ENCODE data around the gene APOA5. TPM values are rescaled to one million over a fixed set of nuclear protein-coding genes. Genes with fewer than 3 reads are reported as not detected.

Gene APOA5
- total RNA-seq, 1 donor, result not detected

DNA sequence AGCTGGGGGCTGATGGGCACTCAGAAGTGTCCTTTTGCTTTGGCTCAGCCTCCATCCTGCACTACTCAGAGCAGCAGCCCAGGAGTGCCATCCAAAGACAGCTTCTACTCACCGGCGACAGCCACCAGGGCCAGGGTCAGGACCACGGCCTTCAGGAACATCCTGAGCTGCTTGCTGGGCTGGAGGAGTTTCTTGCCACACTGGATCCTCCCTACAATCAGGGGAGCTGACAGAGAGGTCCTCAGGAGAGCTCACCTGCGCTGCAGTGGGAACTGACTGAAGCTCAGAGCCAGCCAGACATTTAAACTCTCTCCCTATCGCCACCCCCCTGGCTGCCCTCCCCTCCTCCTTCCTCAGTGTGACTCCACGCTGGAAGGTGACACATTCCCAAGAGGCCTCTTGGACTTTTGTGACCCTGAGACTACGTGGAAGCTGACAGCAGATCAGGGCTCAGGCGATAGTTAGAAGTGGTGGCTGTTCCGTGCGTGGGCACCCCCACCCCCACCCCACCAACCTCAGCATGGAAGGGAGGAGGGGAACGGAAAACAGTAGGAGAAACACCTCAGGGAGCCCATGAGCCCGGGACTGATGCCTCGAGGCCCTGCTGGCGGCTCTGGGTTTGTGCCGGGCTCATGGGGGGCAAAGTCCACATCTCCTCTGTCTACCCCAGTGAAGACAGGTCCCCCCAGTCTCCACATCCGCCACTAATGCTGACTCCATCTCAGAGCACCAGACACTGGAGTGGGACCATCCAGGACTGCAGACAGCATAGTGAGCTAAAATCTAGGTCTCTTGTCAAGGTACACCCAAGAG is 31.6 kb upstream of the APOA5 start, which contains the start of gene APOA4:
Gene APOA4 (minus strand): TSS at position 274 of the 813 bp plus-strand sequence. CDS start 113 bp downstream, at position 161.
- Histone ChIP-seq H4K20me1 (ENCODE audit: insufficient read depth, low read length) (no peaks in the 10 kb centered on the region), H3K4me2 (ENCODE audit: insufficient read depth, low read length) (no peak within 1 kb of the TSS), H3K79me2 (ENCODE audit: insufficient read depth, low read length) (no peaks in the 10 kb centered on the region), H2AFZ (ENCODE audit: low read length) (no peak within 1 kb of the TSS), H3K27ac (ENCODE audit: low read depth, low read length) (no peak within 1 kb of the TSS), H3K36me3 (ENCODE audit: insufficient read depth, low read length) (no peaks in the 10 kb centered on the region), H3K27me3 (ENCODE audit: insufficient read depth, low read length) (no peaks in the 10 kb centered on the region), H3K9me3 (ENCODE audit: low read depth, low read length) (no peaks in the 10 kb centered on the region), H3K4me1 (ENCODE audit: insufficient read depth, low read length) (no peaks in the 10 kb centered on the region), H3K4me3 (ENCODE audit: insufficient read depth, low read length) (no peak within 1 kb of the TSS)
- no peak for DNase-seq (ENCODE audit: insufficient read length, low spot score, missing footprints)
- TF ChIP-seq, protein P1, sequence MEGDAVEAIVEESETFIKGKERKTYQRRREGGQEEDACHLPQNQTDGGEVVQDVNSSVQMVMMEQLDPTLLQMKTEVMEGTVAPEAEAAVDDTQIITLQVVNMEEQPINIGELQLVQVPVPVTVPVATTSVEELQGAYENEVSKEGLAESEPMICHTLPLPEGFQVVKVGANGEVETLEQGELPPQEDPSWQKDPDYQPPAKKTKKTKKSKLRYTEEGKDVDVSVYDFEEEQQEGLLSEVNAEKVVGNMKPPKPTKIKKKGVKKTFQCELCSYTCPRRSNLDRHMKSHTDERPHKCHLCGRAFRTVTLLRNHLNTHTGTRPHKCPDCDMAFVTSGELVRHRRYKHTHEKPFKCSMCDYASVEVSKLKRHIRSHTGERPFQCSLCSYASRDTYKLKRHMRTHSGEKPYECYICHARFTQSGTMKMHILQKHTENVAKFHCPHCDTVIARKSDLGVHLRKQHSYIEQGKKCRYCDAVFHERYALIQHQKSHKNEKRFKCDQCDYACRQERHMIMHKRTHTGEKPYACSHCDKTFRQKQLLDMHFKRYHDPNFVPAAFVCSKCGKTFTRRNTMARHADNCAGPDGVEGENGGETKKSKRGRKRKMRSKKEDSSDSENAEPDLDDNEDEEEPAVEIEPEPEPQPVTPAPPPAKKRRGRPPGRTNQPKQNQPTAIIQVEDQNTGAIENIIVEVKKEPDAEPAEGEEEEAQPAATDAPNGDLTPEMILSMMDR (IDR thresholded peaks at IDR 0.05; ENCODE audit: extremely low read depth, low read depth, low read length), result no peak

DNA sequence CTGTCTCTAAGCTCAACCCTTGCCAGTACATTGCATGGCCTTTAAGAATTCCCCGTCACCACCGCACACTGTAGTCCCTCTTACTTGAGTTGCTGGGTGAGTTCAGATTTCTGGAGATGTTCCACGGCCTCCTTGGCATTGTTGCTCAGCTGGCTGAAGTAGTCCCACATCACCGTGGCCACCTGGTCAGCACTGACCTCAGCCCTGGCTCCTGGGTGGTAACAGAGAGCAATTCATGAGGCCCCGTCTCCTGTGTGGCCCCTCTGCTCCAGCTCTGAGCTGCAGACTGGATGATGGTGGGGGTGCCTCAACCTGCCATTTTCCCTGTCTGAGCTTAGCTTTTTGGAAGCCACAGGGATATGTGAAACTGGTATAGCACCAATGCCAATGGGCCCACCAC is 30.9 kb upstream of the APOA5 start:
- no peaks in the 10 kb centered on the region for H3K4me1 ChIP-seq (ENCODE audit: insufficient read depth, low read length)
- no peaks in the 10 kb centered on the region for H3K27me3 ChIP-seq (ENCODE audit: insufficient read depth, low read length)
- H3K27ac ChIP-seq (ENCODE audit: low read depth, low read length), result no peak overlapping the region
- DNase-seq (ENCODE audit: insufficient read length, low spot score, missing footprints), result no peak
- H3K79me2 ChIP-seq (ENCODE audit: insufficient read depth, low read length), result no peaks in the 10 kb centered on the region
- no peak overlapping the region for H2AFZ ChIP-seq (ENCODE audit: low read length)
- no peaks in the 10 kb centered on the region for H4K20me1 ChIP-seq (ENCODE audit: insufficient read depth, low read length)
- no peaks in the 10 kb centered on the region for H3K36me3 ChIP-seq (ENCODE audit: insufficient read depth, low read length)
- TF ChIP-seq, protein P1 (IDR thresholded peaks at IDR 0.05; ENCODE audit: extremely low read depth, low read depth, low read length), result no peak
- no peak overlapping the region for H3K4me3 ChIP-seq (ENCODE audit: insufficient read depth, low read length)
- no peak overlapping the region for H3K4me2 ChIP-seq (ENCODE audit: insufficient read depth, low read length)
- H3K9me3 ChIP-seq (ENCODE audit: low read depth, low read length), result no peaks in the 10 kb centered on the region

DNA sequence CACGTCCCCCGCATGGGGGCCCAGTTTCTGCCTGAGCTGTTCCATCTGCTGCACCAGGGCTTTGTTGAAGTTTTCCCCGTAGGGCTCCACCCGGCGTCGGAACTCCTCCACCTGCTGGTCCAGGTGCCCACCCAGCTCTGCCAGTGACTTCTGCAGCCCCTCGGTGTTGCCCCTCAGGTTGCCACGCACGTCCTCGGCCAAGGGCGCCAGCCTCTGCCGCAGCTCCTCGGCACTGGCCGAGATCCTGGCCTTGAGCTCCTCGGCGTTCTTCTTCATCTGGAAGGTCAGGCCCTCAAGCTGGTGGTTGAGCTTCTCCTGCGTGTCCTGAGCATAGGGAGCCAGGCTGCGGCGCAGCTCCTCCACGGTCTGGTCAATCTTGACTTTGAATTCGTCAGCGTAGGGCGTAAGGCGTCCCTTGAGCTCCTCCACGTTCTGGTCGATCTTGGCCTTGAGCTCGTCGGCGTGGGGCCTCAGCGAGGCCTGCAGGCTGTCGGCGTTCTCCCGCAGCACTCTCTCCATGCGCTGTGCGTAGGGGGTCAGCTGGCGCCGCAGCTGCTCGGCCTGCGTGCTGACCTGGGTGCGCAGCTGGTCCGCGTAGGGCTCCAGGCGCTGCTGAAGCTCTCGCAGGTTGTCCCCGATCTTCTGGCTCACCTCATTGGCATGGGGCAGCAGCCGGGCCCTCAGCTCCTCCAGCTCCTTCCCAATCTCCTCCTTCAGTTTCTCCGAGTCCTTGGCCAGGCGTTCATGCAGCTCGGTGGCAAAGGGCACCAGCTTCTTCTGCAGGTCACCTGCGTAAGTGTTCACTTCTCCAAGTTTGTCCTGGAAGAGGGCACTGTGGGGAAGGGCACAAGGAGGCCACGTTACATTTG is 29.6 kb upstream of the APOA5 start:
- no peak overlapping the region for H3K4me3 ChIP-seq (ENCODE audit: insufficient read depth, low read length)
- TF ChIP-seq, protein P1 (IDR thresholded peaks at IDR 0.05; ENCODE audit: extremely low read depth, low read depth, low read length), result no peak
- no peaks in the 10 kb centered on the region for H3K79me2 ChIP-seq (ENCODE audit: insufficient read depth, low read length)
- H3K4me1 ChIP-seq (ENCODE audit: insufficient read depth, low read length), result no peaks in the 10 kb centered on the region
- no peaks in the 10 kb centered on the region for H3K27me3 ChIP-seq (ENCODE audit: insufficient read depth, low read length)
- DNase-seq (ENCODE audit: insufficient read length, low spot score, missing footprints), result no peak
- H2AFZ ChIP-seq (ENCODE audit: low read length), result no peak overlapping the region
- H3K27ac ChIP-seq (ENCODE audit: low read depth, low read length), result no peak overlapping the region
- H3K36me3 ChIP-seq (ENCODE audit: insufficient read depth, low read length), result no peaks in the 10 kb centered on the region
- H3K9me3 ChIP-seq (ENCODE audit: low read depth, low read length), result no peaks in the 10 kb centered on the region
- H3K4me2 ChIP-seq (ENCODE audit: insufficient read depth, low read length), result no peak overlapping the region
- H4K20me1 ChIP-seq (ENCODE audit: insufficient read depth, low read length), result no peaks in the 10 kb centered on the region

DNA sequence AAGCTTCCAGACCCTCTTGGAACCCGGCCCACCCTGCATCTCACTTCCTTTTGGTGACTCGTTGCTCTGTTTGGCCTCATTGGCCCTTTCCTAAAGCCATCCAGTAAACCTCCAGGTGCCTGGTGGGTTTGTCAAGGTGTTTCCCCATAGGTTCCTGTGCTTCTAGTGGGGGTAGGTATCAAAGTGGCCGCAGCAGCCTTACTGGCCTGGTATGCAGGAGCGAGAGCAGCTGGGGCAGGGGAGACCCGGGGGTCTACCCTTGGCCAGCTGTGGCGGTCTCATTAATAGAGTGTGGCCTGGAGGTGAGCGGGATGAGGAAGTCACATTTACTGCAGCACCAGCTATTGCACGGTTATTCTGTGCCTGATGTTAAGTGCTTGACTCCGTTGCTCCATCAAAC is 27.4 kb upstream of the APOA5 start:
- Histone ChIP-seq H3K4me2 (ENCODE audit: insufficient read depth, low read length) (no peak overlapping the region), H4K20me1 (ENCODE audit: insufficient read depth, low read length) (no peaks in the 10 kb centered on the region), H3K27me3 (ENCODE audit: insufficient read depth, low read length) (no peaks in the 10 kb centered on the region), H2AFZ (ENCODE audit: low read length) (no peak overlapping the region), H3K4me1 (ENCODE audit: insufficient read depth, low read length) (peaks cover 4% of the 10 kb centered on the region), H3K36me3 (ENCODE audit: insufficient read depth, low read length) (no peaks in the 10 kb centered on the region), H3K4me3 (ENCODE audit: insufficient read depth, low read length) (no peak overlapping the region), H3K9me3 (ENCODE audit: low read depth, low read length) (no peaks in the 10 kb centered on the region), H3K27ac (ENCODE audit: low read depth, low read length) (no peak overlapping the region), H3K79me2 (ENCODE audit: insufficient read depth, low read length) (no peaks in the 10 kb centered on the region)
- TF ChIP-seq, protein P1 (IDR thresholded peaks at IDR 0.05; ENCODE audit: extremely low read depth, low read depth, low read length), result no peak
- no peak for DNase-seq (ENCODE audit: insufficient read length, low spot score, missing footprints)
